GM19239 (cell line): ENCODE results near the gene GNPTAB.
"Not testable (repeated sequence)": the region's sequence is repeated elsewhere in the genome, so short reads cannot be mapped to it uniquely, and the experiment has no call there.

Experiments used
- DNase-seq: peaks from one replicate; pipeline ENCODE4 v3.0.0; 2011; ENCODE audit warnings: low spot score; ENCODE audit not compliant: insufficient read length
- FAIRE-seq: peaks from 2 replicates; lab custom pipeline; 2011; peaks lifted over from hg19 to GRCh38; lab: Jason Lieb, UNC

Gene GNPTAB

GRCh38 chr12:101830367-101831325 is at the start of gene GNPTAB:
GNPTAB (minus strand) TSS chr12:101830959; CDS start chr12:101830675, 284 bp downstream.
- peak; percentile 87 for DNase-seq
- FAIRE-seq = peak; percentile 89

- FAIRE-seq (peak; percentile 75), DNase-seq (no peak)
These were observed 47.6 kb upstream of the GNPTAB start for GRCh38 chr12:101878243-101878821.

- peak; percentile 66 for FAIRE-seq
- no peak for DNase-seq
These were observed 47.1 kb upstream of the GNPTAB start for GRCh38 chr12:101877806-101878242.

- FAIRE-seq (peak; percentile 56), DNase-seq (peak; percentile 64)
These were observed 46.4 kb upstream of the GNPTAB start, which contains the start of gene DRAM1 for GRCh38 chr12:101876861-101877805. DRAM1 (plus strand) TSS chr12:101877580; CDS start chr12:101877790, 210 bp downstream.

GRCh38 chr12:101876322-101876860 is 45.6 kb upstream of the GNPTAB start:
- FAIRE-seq = peak; percentile 45
- no peak for DNase-seq

GRCh38 chr12:101875162-101875561 is 44.4 kb upstream of the GNPTAB start:
- DNase-seq = no peak

GRCh38 chr12:101870925-101871324 is 40.2 kb upstream of the GNPTAB start:
- DNase-seq (no peak), FAIRE-seq (no peak)

More at GRCh38 chr12:101875162-101875561, 44.4 kb upstream of the GNPTAB start:
- no peak for FAIRE-seq

GRCh38 chr12:101867619-101868018 is 36.9 kb upstream of the GNPTAB start:
- not testable (repeated sequence) for FAIRE-seq, DNase-seq

GRCh38 chr12:101866615-101867373 is 36.0 kb upstream of the GNPTAB start:
- DNase-seq (no peak), FAIRE-seq (no peak)

GRCh38 chr12:101863981-101864380 is 33.2 kb upstream of the GNPTAB start:
- no peak for FAIRE-seq

GRCh38 chr12:101862245-101862644 is 31.5 kb upstream of the GNPTAB start:
- DNase-seq (no peak), FAIRE-seq (no peak)

More at GRCh38 chr12:101863981-101864380, 33.2 kb upstream of the GNPTAB start:
- no peak for DNase-seq

- DNase-seq, FAIRE-seq: not testable (repeated sequence)
These were observed 30.9 kb upstream of the GNPTAB start for GRCh38 chr12:101861688-101862087.

GRCh38 chr12:101859664-101860607 is 29.2 kb upstream of the GNPTAB start:
- no peak for DNase-seq
- peak; percentile 49 for FAIRE-seq

- DNase-seq (no peak), FAIRE-seq (no peak)
These were observed 27.6 kb upstream of the GNPTAB start for GRCh38 chr12:101858361-101858760.

GRCh38 chr12:101857043-101857558 is 26.3 kb upstream of the GNPTAB start:
- FAIRE-seq = peak; percentile 66

GRCh38 chr12:101856614-101857013 is 25.9 kb upstream of the GNPTAB start:
- not testable (repeated sequence) for DNase-seq, FAIRE-seq

More at GRCh38 chr12:101857043-101857558, 26.3 kb upstream of the GNPTAB start:
- DNase-seq = no peak

GRCh38 chr12:101855976-101856375 is 25.2 kb upstream of the GNPTAB start:
- FAIRE-seq (peak; percentile 40), DNase-seq (no peak)
